ENCODE data around the gene PIEZO2.

DNA sequence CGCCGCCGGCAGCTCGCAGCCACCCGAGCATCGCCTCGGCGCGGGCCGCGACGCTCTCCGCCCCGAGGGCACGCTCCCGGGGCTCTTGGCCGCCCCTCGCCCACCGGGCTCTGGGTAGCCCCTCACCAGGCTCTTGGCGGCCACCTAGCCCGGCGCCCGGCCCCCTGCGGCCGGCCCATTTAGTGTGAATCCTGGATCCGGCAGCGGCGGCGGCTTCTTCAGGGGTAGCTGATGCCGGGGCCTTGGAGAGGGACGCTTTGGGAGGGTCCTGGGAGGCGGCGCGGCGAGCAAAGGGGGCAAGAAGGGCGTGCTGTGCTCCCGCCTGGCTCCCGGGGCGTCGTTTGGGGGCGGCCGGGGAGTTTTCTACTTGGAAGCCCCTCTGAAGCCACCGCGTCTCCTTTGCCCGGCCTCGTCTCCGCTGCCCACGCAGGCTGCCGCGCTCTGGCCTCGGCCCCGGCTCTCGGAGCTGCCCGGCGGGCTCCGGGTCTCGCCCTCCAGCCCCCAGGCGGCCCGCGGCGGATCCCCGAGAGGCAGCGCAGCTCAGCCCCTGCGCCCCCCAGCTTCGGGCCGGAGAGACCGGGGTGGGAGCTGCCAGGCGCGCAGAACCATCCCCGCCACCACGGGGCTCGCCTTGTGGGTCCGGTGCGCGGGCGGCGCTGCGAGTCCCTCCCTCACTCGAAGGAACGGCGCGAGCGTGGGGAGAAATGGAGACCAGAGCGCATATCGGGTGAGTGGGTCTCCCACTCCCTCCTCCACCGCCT is 509 bp downstream of the PIEZO2 start:
- TF ChIP-seq, protein P1, sequence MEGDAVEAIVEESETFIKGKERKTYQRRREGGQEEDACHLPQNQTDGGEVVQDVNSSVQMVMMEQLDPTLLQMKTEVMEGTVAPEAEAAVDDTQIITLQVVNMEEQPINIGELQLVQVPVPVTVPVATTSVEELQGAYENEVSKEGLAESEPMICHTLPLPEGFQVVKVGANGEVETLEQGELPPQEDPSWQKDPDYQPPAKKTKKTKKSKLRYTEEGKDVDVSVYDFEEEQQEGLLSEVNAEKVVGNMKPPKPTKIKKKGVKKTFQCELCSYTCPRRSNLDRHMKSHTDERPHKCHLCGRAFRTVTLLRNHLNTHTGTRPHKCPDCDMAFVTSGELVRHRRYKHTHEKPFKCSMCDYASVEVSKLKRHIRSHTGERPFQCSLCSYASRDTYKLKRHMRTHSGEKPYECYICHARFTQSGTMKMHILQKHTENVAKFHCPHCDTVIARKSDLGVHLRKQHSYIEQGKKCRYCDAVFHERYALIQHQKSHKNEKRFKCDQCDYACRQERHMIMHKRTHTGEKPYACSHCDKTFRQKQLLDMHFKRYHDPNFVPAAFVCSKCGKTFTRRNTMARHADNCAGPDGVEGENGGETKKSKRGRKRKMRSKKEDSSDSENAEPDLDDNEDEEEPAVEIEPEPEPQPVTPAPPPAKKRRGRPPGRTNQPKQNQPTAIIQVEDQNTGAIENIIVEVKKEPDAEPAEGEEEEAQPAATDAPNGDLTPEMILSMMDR (IDR thresholded peaks at IDR 0.05; ENCODE audit: insufficient read depth, low read length, poor library complexity, severe bottlenecking): no peak
- no peak for TF ChIP-seq EZH2phosphoT487 (conservative IDR thresholded peaks at IDR 0.05; ENCODE audit: low read length)

Data from SU-DHL-6 (cell line).